HG02588 (cell line): ENCODE data around the gene CAMTA1.
"Not testable (repeated sequence)": the region's sequence is repeated elsewhere in the genome, so short reads cannot be mapped to it uniquely, and the experiment has no call there.

Source experiments
- ATAC-seq: cut with Tn5 transposase; IDR thresholded peaks from one replicate; pipeline ENCODE4 v1.9.1; 2021; ENCODE audit warnings: mild to moderate bottlenecking, moderate library complexity; ENCODE audit not compliant: unreplicated experiment

Gene CAMTA1

DNA sequence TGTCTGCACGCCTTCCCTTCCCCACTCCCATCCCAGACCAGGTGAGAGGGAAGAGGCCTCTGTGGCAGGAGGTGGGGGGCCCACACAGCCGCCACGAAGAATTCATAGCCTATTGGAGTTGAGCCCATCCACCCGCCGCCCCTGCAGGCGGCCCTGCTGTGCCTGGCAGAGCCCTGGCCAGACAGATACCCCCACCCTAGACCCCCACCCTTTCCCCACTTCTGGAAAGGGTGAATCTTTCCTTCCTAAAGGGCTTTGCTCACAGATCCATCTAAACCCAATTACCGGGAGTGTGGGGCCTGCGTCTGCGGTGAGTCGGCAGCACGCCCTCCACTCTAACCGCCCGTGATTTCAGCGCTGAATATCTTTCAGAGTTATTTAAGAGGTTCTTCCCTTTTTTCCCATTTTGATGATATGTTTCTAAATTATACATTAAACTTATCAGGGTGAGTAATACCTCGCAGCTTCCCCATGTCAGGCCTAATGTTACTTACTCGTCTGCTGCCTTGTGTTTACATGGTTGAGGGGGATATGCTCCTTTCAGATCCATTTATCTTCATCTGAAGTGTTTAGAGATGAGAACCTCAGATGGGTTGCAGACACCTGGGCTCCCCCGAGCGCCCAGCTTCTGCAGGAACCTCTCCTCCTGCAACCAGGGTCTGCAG lies 802.0 kb downstream of the CAMTA1 start:
- no peak for ATAC-seq

GRCh38 chr1:7587773-7588456 lies 802.7 kb downstream of the CAMTA1 start:
- no peak for ATAC-seq

GRCh38 chr1:7588457-7588827 lies 803.2 kb downstream of the CAMTA1 start:
- ATAC-seq, result no peak

GRCh38 chr1:7589080-7589735 lies 804.0 kb downstream of the CAMTA1 start:
- no peak for ATAC-seq

DNA sequence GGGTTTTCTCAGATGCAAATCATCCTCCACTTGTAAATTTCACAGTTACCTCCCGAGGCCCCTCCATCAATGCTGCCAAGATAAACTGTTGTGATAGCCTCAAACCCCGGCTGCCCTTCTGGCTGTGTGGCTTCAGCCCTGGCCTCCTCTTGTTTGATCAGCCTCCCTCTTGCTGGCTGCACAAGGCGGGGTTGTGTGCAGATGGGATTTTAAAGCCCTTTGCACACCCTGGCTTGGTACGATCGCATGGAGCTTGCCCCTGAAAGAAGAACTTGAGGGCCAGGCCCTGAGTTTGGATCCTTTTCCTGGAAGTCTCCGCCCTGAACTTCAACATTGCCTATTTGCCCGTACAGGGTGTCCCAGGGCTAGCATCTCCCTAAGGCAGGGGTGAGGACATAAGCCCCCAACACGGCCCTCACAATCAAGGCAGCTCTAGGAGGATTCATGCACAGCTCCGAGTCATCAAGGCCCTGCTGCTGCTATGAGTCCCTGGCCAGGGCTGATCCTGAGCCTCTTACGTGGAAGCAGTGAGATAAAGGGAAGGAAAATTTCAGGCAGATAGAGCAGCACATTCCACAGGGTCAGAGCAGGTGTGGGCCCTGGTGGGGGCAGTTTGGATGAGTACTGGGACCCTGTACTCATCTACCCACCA lies 804.6 kb downstream of the CAMTA1 start:
- no peak for ATAC-seq

GRCh38 chr1:7590426-7590790 lies 805.2 kb downstream of the CAMTA1 start:
- ATAC-seq, result no peak

DNA sequence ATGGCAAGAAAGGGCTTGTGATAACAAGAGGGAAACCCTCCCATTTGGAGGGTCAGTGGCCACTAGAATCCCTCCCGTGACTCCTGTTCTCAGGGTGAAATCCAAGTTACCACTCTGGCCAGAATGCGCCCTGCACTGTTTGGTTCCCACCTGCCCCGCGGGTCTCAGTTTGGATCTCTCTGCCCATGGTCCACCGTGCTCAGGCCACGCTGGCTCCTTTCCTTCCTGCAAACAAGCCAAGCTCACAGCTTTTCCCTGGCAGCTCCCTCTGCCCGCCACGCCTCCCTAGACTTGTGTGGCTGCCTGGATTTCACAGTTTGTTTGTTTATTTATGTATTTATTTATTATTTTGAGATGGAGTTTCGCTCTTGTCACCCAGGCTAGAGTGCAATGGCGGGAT lies 806.3 kb downstream of the CAMTA1 start:
- no peak for ATAC-seq

DNA sequence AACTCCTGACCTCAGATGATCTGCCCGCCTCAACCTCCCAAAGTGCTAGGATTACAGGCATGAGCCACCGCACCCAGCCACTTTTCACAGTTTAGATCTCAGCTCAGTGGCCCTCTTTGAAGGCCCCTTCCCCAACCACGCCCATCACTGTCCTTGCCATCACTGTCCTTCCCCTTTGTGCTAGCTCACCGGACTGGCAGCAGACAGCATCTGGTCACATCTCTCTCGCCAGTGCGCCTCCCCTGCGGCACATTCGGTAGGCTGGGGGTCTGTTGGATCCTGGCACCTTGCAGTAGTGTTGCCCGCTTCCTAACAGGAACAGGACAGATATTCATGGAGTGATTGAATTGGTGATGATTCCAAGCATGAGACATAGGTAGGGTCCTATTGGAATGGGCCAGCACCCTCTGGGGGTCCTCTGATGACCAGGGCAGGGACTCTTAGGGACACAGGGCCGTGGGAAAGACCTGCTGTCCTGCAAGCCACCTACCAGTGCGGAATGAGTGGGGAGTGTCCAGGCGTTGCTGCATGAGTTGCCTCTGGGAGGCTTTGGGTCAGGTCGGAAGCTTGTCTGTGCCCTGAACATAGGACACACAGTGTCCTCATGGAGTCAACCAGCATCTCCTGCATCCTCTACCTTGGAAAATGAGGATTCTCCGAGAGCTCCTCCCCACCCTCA lies 807.0 kb downstream of the CAMTA1 start:
- ATAC-seq, result no peak

GRCh38 chr1:7594002-7594713 lies 808.9 kb downstream of the CAMTA1 start:
- no peak for ATAC-seq

GRCh38 chr1:7594714-7595295 lies 809.6 kb downstream of the CAMTA1 start:
- ATAC-seq, result no peak

- no peak for ATAC-seq
Observed at GRCh38 chr1:7595336-7595735, 810.1 kb downstream of the CAMTA1 start.

- ATAC-seq, result no peak
Observed at GRCh38 chr1:7596126-7596965, 811.1 kb downstream of the CAMTA1 start.

DNA sequence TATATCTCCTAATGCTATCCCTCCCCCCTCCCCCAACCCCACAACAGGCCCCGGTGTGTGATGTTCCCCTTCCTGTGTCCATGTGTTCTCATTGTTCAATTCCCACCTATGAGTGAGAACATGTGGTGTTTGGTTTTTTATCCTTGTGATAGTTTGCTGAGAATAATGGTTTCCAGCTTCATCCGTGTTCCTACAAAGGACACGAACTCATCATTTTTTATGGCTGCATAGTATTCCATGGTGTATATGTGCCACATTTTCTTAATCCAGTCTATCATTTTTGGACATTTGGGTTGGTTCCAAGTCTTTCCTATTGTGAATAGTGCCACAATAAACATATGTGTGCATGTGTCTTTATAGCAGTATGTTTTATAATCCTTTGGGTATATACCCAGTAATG lies 812.8 kb downstream of the CAMTA1 start:
- ATAC-seq, result not testable (repeated sequence)

GRCh38 chr1:7604906-7605305 lies 819.7 kb downstream of the CAMTA1 start:
- ATAC-seq, result not testable (repeated sequence)

- ATAC-seq, result no peak
Observed at GRCh38 chr1:7606096-7606495, 820.8 kb downstream of the CAMTA1 start.

DNA sequence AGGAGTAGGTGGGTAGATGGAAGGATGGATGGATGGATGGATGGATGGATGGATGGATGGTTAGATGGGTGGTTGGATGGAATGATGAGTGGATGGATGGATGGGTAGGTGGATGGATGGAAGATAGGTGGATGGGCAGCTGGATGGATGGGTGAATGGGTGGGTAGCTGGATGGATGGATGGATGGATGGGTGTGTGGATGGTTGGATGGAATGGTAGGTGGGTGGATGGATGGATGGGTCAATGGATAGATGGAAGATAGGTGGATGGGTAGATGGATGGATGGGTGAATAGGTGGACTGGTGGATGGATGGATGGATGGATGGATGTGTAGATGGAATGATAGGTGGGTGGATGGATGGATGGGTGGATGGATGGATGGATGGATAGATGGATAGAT lies 821.8 kb downstream of the CAMTA1 start:
- no peak for ATAC-seq

DNA sequence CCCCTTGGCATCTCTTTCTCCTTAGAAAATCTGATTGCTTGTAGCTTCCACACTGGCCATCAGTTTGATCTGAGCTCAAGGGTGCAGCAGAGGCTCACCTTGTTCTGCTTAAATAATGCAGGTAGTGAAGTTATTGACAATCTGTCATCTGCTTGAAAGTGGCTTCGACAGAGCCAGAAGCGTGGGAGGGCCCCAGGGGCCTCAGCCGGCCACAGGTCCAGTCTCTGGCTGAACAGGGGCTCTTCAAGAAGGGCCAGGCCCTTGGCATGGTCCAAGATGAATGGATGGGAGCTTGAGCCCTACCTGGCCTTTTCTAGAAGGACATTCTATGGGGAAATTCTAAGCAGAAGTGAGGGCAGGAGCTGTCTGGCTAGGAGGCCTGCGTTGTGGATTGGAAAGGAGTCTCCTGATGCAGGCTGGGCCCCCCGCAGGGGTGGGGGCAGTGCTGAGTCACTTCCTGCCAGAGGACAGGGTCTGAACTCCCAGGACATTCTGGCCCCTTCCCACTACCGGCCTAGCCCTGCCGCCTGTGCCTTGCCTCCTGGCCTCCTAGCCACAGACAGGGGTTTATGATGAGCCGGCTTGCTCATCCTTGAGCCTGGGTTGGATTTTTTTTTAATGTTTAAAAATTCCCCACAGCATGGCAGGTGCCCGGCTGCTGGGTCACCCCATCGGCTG lies 823.5 kb downstream of the CAMTA1 start:
- ATAC-seq, result no peak

GRCh38 chr1:7609311-7609994 lies 824.2 kb downstream of the CAMTA1 start:
- no peak for ATAC-seq
